Endothelial cell (in vitro differentiated cells): ENCODE measurements around the gene GLTPD2. TPM values are rescaled to one million over a fixed set of nuclear protein-coding genes. Genes with fewer than 3 reads are reported as not detected.

Source experiments
- DNase-seq: peaks from one replicate; pipeline ENCODE4 v3.0.0; 2021; ENCODE audit warnings: low spot score
- H3K27ac Mint-ChIP-seq: one replicate; pipeline ENCODE4 v1.8.0; 2021; ENCODE audit warnings: mixed read lengths, inconsistent platforms; ENCODE audit not compliant: unreplicated experiment
- H3K27me3 Mint-ChIP-seq: one replicate; pipeline ENCODE4 v1.8.0; 2021; ENCODE audit warnings: mild to moderate bottlenecking, moderate library complexity, mixed read lengths, inconsistent platforms; ENCODE audit not compliant: unreplicated experiment
- H3K36me3 Mint-ChIP-seq: one replicate; pipeline ENCODE4 v1.8.0; 2021; ENCODE audit warnings: mild to moderate bottlenecking, low read depth, mixed read lengths, inconsistent platforms; ENCODE audit not compliant: unreplicated experiment
- H3K4me1 Mint-ChIP-seq: one replicate; pipeline ENCODE4 v1.8.0; 2021; ENCODE audit warnings: mild to moderate bottlenecking, mixed read lengths, inconsistent platforms; ENCODE audit not compliant: unreplicated experiment
- H3K4me3 Mint-ChIP-seq: one replicate; pipeline ENCODE4 v1.8.0; 2021; ENCODE audit warnings: mild to moderate bottlenecking, mixed read lengths, inconsistent platforms; ENCODE audit not compliant: unreplicated experiment
- H3K9me3 Mint-ChIP-seq: one replicate; pipeline ENCODE4 v1.8.0; 2021; ENCODE audit warnings: mixed read lengths, inconsistent platforms; ENCODE audit not compliant: unreplicated experiment
- total RNA-seq: library from RNA; stranded (reverse); fragmentation: NEBNext Ultra II Directional; extraction: Animal tissue kit (Norgen Biotek cat#: 25700); gene quantifications from one replicate; pipeline ENCODE4 v1.2.1, GENCODE V29; 2021; ENCODE audit not compliant: unreplicated experiment
- TF ChIP-seq, protein P1 (sequence below): fragments of 200-600 bp; sonication (generic); IDR thresholded peaks from one replicate; pipeline ENCODE4 v1.5.0; 2021; ENCODE audit warnings: antibody characterized with exemption; ENCODE audit not compliant: unreplicated experiment

Gene GLTPD2
- total RNA-seq, 1 donor from 2014 or later = not detected

DNA sequence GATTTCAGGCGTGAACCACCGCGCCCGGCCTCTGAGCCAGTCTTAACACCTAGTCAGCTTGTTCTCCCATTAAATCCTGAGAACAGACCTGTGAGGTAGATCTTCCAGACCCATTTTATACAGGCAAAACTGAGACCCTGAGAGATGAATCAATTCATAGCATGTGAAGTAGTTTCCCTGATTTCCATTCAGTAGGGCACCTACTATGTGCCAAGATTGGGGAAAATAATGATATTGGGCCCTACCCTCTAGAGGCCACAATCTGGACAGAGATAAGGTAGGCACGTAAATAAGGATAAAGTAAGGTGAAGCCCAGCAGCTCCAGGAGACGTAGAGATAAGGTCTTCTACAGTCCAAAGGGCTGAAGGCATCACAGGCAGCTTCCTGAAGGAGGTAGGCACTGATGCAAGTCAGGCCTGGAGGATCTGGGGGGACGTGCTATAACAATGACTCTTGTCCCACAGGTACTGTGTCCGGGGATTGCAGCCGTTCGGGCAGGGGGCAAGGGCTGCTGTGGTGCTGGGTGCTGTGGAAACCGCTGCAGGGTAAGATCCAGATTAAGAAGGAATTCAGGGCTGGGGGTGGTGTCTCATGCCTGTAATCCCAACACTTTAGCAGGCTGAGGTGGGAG lies 8.3 kb upstream of the GLTPD2 start:
- H3K27ac Mint-ChIP-seq = no peak overlapping the region
- H3K4me1 Mint-ChIP-seq = no peaks in the 10 kb centered on the region
- H3K36me3 Mint-ChIP-seq = no peaks in the 10 kb centered on the region
- DNase-seq = no peak
- no peaks in the 10 kb centered on the region for H3K9me3 Mint-ChIP-seq
- H3K4me3 Mint-ChIP-seq = no peak overlapping the region
- TF ChIP-seq, protein P1, sequence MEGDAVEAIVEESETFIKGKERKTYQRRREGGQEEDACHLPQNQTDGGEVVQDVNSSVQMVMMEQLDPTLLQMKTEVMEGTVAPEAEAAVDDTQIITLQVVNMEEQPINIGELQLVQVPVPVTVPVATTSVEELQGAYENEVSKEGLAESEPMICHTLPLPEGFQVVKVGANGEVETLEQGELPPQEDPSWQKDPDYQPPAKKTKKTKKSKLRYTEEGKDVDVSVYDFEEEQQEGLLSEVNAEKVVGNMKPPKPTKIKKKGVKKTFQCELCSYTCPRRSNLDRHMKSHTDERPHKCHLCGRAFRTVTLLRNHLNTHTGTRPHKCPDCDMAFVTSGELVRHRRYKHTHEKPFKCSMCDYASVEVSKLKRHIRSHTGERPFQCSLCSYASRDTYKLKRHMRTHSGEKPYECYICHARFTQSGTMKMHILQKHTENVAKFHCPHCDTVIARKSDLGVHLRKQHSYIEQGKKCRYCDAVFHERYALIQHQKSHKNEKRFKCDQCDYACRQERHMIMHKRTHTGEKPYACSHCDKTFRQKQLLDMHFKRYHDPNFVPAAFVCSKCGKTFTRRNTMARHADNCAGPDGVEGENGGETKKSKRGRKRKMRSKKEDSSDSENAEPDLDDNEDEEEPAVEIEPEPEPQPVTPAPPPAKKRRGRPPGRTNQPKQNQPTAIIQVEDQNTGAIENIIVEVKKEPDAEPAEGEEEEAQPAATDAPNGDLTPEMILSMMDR = no peak
- peaks cover 4% of the 10 kb centered on the region for H3K27me3 Mint-ChIP-seq

GRCh38 chr17:4782652-4783051 lies 6.1 kb upstream of the GLTPD2 start:
- Mint-ChIP-seq H3K4me1 (peaks cover 5% of the 10 kb centered on the region), H3K27me3 (peaks cover 4% of the 10 kb centered on the region), H3K9me3 (no peaks in the 10 kb centered on the region), H3K36me3 (no peaks in the 10 kb centered on the region), H3K27ac (no peak overlapping the region), H3K4me3 (peak overlapping the region; percentile 8)
- TF ChIP-seq, protein P1 = no peak
- DNase-seq = no peak

DNA sequence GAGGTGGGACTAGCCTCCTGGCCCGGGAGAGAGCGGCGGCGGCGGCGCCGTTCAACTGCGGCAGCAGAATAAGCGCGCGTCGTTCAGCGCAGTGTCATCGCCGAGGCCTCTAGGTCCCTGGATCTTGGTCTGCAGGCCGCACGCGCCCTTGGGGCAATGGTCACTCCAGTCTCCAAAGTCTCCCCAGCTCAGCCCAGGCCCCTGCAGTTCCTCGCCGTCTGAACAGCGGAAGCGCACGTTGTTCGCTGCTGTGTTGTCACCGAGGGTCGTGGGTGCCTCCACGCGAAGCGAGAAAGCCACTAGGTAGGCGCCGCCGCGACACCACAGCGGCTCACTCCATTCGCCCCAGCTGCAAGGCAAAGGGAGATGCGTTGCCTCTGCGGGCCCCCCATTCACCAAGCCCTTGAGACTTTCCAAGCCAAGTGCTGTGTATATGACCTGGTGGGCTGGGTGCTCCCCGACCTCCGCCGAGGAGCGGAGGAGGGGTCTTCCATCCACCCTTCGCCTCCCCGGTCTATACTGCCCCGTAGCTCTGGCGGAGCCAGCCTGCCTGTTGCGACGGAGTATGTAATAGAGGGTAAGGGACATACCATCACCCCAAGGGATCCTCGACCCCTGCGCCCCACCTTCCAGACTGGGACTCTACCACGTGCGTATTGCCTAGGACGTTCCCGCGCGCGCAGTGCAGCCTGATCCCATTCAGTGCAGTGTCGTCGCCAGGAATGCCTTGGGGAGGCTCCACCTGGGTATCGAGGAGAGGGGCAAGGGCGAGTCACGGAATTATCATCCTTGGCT lies 3.3 kb upstream of the GLTPD2 start:
- no peak overlapping the region for H3K27ac Mint-ChIP-seq
- DNase-seq = no peak
- H3K4me3 Mint-ChIP-seq = no peak overlapping the region
- TF ChIP-seq, protein P1 = no peak
- peaks cover 6% of the 10 kb centered on the region for H3K27me3 Mint-ChIP-seq
- no peaks in the 10 kb centered on the region for H3K9me3 Mint-ChIP-seq
- H3K4me1 Mint-ChIP-seq = peaks cover 5% of the 10 kb centered on the region
- peaks cover 3% of the 10 kb centered on the region for H3K36me3 Mint-ChIP-seq

- Mint-ChIP-seq H3K36me3 (peaks cover 3% of the 10 kb centered on the region), H3K4me1 (peaks cover 8% of the 10 kb centered on the region), H3K4me3 (no peak within 1 kb of the TSS), H3K27me3 (peaks cover 9% of the 10 kb centered on the region), H3K27ac (no peak within 1 kb of the TSS), H3K9me3 (no peaks in the 10 kb centered on the region)
- TF ChIP-seq, protein P1 = no peak
- no peak for DNase-seq
These were observed 2.7 kb upstream of the GLTPD2 start, which contains the start of gene VMO1 for GRCh38 chr17:4786106-4786511. Gene VMO1 (minus strand): TSS chr17:4786364. CDS start chr17:4786352, 12 bp downstream.

GRCh38 chr17:4786516-4786915 lies 2.2 kb upstream of the GLTPD2 start:
- no peak overlapping the region for H3K27ac Mint-ChIP-seq
- TF ChIP-seq, protein P1 = no peak
- H3K36me3 Mint-ChIP-seq = peaks cover 3% of the 10 kb centered on the region
- no peak overlapping the region for H3K4me3 Mint-ChIP-seq
- no peak for DNase-seq
- peaks cover 8% of the 10 kb centered on the region for H3K4me1 Mint-ChIP-seq
- H3K27me3 Mint-ChIP-seq = peaks cover 11% of the 10 kb centered on the region
- no peaks in the 10 kb centered on the region for H3K9me3 Mint-ChIP-seq
